Measurements from ENCODE around the gene TSTD2. TPM values are rescaled to one million over a fixed set of nuclear protein-coding genes. Genes with fewer than 3 reads are reported as not detected.

Gene TSTD2
- total RNA-seq (2014; rRNA removed; shearing (Covaris generic)): 14.4 and 19.0 TPM in 2 replicates

GRCh38 chr9:97632985-97633858 lies at the start of gene TSTD2, which contains the start of gene NCBP1:
TSTD2 (minus strand) TSS chr9:97633368; CDS start chr9:97627562, 5,806 bp downstream.
NCBP1 (plus strand) TSS chr9:97633821; CDS start chr9:97633882, 61 bp downstream.
- peak; percentile 99 for DNase-seq (ENCODE audit: low read depth)

DNA sequence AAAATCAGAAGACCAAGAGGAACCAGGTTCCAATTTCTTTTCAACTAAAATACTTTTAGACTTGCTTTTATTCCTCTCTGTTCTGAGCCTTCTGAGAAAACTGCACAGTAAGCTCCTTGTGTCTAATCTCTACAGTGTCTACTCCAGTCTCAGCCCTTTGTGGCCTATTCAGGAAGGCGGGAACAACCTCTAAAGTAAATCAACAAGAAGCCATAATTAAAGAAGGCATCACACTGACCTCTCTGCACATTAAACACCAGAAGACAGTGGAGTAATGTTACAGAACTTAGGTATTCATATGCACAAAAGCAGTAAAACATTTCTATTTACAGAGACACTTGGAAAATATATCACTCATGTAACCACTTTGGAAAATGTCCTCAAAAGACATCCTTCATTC lies 49.1 kb upstream of the TSTD2 start:
- no peak for DNase-seq (ENCODE audit: low read depth)

- DNase-seq (ENCODE audit: low read depth): no peak
Measured at GRCh38 chr9:97675655-97676054, 42.5 kb upstream of the TSTD2 start.

DNA sequence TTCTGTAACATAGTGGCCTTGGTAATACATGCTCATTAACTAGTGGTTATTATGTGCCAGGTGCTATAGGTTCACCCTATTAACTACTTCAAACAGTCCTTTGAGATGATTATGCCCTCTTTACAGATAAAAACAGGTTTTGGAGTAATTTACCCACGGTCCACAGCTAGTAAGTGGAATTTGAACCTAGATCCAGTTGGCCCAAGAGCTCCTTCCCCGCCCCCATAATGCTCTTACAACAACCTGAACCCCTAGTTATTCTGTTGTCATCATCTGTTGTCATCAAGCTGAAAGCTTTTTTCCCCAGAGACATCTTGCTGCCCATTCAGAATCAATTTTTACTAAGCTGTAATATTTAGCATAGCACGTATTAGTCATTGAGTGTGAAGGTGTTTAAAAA lies 40.8 kb upstream of the TSTD2 start:
- no peak for DNase-seq (ENCODE audit: low read depth)

DNA sequence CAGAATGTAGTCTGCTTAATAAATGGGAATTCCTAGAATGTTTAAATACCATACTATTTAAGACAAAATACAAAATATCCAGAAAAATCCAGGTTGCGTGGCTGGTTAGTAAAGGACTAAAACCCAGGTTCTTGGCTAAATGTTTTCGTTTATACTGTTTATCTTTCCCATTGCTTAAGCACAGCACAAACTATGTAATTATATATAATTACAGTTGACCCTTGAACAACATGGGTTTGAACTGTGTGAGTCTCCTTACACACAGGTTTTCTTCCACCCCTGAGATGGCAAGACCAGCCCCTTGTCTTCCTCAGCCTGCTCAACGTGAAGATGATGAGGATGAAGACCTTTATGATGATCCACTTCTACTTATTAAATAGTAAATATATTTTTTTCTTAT lies 39.2 kb upstream of the TSTD2 start:
- DNase-seq (ENCODE audit: low read depth): no peak

DNA sequence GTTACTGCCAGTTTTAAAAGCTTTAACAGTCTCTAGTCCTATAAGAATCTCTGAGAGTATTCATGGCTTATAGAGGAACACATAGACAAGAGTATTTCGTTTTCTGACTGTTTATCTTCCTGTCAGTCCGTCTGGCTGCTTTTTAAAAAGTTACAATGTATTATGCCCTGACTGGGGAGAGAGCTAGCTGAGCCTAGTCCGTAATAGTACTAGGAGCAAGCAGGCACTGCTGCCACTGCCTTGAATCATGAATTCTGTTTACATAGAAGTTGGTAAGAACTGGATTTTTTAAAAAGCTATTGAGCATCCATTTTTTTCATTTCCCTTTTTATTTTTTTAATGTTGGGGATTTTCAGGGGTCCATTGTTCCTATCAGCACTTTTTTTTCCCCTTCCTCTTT lies 37.4 kb upstream of the TSTD2 start:
- DNase-seq (ENCODE audit: low read depth): no peak

DNA sequence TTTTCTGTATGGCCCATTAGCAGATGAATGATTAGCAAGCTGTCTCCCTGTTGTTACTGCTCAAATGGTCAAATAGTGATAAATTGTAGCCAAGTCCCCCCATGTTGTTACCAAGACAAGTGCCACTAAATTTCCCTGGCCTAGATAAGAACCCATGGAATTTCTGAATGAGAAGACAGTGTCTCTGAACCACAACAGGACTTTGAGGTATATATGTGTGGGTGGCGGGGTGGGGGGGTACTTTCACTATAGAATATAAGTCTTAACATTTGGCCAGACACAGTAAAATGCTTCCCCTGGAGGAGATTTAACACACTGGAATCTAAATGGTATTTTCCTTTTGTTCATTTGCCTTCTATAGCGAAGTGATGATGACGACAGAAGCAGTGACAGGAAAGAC lies 35.3 kb upstream of the TSTD2 start:
- DNase-seq (ENCODE audit: low read depth): no peak

GRCh38 chr9:97666907-97667686 lies 33.9 kb upstream of the TSTD2 start:
- DNase-seq (ENCODE audit: low read depth): no peak

DNA sequence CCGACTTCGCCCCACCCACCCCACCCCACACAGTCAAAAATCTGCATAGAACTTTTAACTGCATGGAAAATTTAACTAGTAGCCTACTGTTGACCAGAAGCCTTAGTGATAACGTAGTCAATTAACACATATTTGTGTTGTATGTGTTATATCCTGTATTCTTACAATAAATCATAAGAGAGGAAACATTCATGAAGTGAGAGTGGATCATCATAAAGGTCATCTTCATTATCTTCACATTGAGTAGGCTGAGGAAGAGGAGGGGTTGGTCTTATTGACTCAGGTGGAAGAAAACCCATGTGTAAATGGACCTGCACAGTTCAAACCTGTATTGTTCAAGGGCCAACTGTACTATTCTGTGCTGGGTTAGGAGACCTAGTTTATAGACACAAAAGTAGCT lies 32.6 kb upstream of the TSTD2 start:
- DNase-seq (ENCODE audit: low read depth): no peak

GRCh38 chr9:97660847-97661246 lies 27.7 kb upstream of the TSTD2 start:
- DNase-seq (ENCODE audit: low read depth): no peak

DNA sequence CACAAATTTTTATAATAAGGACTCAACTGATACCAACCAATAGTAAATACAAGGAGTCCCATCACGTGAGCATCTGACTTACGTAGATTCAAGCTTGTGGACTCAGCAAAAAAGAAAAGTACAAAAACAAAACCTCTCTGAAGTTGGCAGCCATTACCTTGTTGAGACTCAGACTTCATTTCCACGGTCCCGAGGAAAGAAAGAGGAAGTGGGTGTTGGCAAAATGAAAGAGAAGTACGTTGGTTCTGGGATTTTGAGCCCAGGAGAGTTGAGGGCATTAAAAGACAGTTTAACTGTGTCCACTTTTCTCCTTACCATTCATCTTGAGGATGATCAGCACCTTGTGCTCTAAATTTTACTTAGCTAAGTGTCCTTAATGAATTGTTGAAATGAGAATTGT lies 27.2 kb upstream of the TSTD2 start:
- DNase-seq (ENCODE audit: low read depth): no peak

DNA sequence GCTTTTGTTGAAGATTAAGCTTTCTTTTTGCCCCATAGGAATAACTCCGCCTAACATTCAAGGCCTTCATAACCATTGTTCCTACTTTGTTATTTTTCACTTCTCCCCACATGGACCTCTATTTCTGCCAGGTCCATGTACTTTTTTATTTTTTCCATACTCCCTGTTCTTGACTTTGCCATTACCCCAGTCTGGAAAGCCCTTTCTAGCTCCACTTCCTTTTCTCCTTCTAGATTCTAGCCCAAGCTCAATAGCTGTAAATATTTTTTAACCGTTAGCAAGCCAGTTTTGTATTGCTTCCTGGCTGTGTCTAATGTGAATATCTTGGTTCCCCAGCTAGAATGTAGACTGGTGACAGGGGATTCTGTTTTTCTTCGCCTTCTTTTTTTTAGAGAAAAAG lies 26.6 kb upstream of the TSTD2 start:
- no peak for DNase-seq (ENCODE audit: low read depth)

- no peak for DNase-seq (ENCODE audit: low read depth)
Measured at GRCh38 chr9:97658707-97659106, 25.5 kb upstream of the TSTD2 start.

GRCh38 chr9:97651646-97652045 lies 18.5 kb upstream of the TSTD2 start:
- no peak for DNase-seq (ENCODE audit: low read depth)

DNA sequence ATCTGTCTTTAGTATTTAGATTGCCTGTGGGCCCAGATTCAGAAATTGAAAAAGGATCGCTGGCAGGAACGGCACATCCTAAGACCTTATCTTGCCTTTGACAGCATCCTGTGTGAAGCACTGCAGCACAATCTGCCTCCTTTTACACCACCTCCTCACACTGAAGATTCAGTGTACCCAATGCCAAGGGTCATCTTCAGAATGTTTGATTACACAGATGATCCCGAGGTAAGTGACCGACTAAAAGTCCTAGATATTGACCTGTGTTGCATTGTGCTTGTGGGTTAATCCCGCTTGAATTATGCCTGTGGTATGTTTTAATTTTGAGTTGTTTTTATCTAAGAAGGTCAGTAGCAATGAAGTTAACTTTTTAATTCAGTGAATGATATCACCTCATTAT lies 14.8 kb upstream of the TSTD2 start:
- no peak for DNase-seq (ENCODE audit: low read depth)

GRCh38 chr9:97645720-97646119 lies 12.6 kb upstream of the TSTD2 start:
- no peak for DNase-seq (ENCODE audit: low read depth)

DNA sequence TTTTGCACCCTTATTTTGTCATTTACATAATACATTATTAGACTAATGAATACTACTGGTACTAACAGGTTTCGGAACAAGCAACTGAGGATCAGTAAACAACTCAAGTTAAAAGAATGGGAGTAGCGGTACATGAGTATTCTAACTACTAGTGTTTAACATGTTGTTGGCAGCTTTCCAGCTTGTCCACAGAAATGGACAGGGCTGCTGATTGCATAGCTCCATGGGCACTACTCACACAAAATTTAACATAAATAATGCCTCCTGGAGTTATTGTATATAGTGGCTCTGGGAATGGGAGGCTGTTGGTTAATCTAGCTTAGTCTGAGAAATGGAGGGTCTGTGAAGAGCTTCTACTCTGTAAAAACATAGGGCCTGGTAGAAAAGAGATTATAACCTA lies 7.2 kb upstream of the TSTD2 start:
- no peak for DNase-seq (ENCODE audit: low read depth)

- DNase-seq (ENCODE audit: low read depth): no peak
Measured at GRCh38 chr9:97638666-97639065, 5.5 kb upstream of the TSTD2 start.

DNA sequence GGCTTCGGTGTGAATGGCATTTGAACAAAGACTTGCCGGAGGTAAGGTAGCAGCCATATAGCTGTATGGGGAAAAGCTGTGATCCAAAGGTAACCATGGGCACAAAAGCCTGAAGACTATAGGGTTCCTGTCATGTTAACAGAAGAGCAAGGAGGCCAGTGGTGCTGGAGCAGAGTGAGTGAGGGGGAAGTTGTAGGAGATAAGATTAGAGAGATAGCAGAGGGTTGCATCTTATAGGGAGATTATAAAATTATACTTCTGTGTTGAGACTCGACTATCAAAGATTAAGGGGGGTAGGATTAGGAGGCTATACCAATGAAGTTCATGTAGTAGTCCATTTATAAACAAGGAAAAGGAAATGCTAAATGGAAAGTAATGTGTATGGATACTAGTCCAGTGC lies 3.7 kb upstream of the TSTD2 start:
- no peak for DNase-seq (ENCODE audit: low read depth)

DNA sequence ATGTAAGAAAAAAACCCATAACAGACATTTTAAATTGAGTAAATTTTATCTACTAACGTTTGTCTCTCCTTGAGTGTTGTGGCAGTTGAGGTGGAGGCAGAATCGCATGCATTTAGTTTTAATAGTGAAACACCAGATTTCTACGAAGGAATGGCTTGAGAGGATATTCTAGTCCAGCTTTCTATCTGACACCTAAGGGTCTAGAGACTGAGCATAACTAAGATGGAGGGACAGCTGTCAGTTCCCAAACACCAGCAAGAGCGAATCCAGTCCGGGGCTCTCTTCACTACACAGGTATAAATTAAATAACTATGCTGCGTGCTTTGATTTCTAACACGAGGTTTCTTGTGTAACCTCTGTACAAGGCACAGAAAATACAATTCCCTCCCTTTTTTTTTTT lies 1.9 kb upstream of the TSTD2 start:
- no peak for DNase-seq (ENCODE audit: low read depth)

GRCh38 chr9:97633859-97634490 lies 807 bp upstream of the TSTD2 start:
- peak; percentile 7 for DNase-seq (ENCODE audit: low read depth)

- DNase-seq (ENCODE audit: low read depth): peak; percentile 65
Measured at GRCh38 chr9:97632248-97632984, 752 bp downstream of the TSTD2 start.
